A673 (cell line): ENCODE measurements around the gene TM4SF1. TPM values are rescaled to one million over a fixed set of nuclear protein-coding genes. Genes with fewer than 3 reads are reported as not detected.

ENCODE experiments used
- BruUV-seq: library from RNA; stranded (reverse); fragments of 400-500 nt; replicated peaks from 2 replicates; lab custom pipeline; 2021; lab: Mats Ljungman, UMichigan
- CTCF ChIA-PET: fragments of 300-600 bp; sonication (Branson Sonifier 250); formaldehyde crosslinking; loops from one replicate; lab custom pipeline; 2022; ENCODE audit warnings: antibody characterized with exemption; lab: Charles Lee
- POLR2A ChIA-PET: fragments of 300-600 bp; sonication (Branson Sonifier 250); formaldehyde crosslinking; loops from one replicate; lab custom pipeline; 2022; ENCODE audit warnings: antibody characterized with exemption; ENCODE audit not compliant: low non-redundant PET; lab: Charles Lee
- DNase-seq: peaks from one replicate; pipeline ENCODE4 v3.0.0-alpha.2; 2015; ENCODE audit warnings: low spot score
- H3K27ac ChIP-seq: fragments of 200-600 bp; sonication (generic); 2 replicates; pipeline ENCODE4 v1.5.1; 2016; ENCODE audit warnings: mixed run types, low read depth, mild to moderate bottlenecking, mixed read lengths, antibody characterized with exemption, low read length; ENCODE audit not compliant: poor library complexity, severe bottlenecking
- H3K27me3 ChIP-seq: fragments of 200-600 bp; sonication (generic); replicated peaks from 2 replicates; pipeline ENCODE4 v1.6.1; 2017; ENCODE audit warnings: mixed run types, low read depth, mild to moderate bottlenecking, mixed read lengths, antibody characterized with exemption, low read length; ENCODE audit not compliant: insufficient read depth, poor library complexity
- H3K36me3 ChIP-seq: fragments of 200-600 bp; sonication (generic); 2 replicates; pipeline ENCODE4 v1.6.1; 2016; ENCODE audit warnings: mixed run types, mild to moderate bottlenecking, mixed read lengths, antibody characterized with exemption, low read length; ENCODE audit not compliant: insufficient read depth, poor library complexity, severe bottlenecking
- H3K4me1 ChIP-seq: fragments of 200-600 bp; sonication (generic); 2 replicates; pipeline ENCODE4 v1.6.1; 2017; ENCODE audit warnings: mixed run types, mild to moderate bottlenecking, mixed read lengths, antibody characterized with exemption, low read length; ENCODE audit not compliant: insufficient read depth, poor library complexity, severe bottlenecking
- H3K4me3 ChIP-seq: fragments of 200-600 bp; sonication (generic); 2 replicates; pipeline ENCODE4 v1.5.1; 2016; ENCODE audit warnings: low read depth, mixed run types, mild to moderate bottlenecking, mixed read lengths, low read length; ENCODE audit not compliant: poor library complexity, severe bottlenecking
- H3K9me3 ChIP-seq: fragments of 200-600 bp; sonication (generic); 2 replicates; pipeline ENCODE4 v1.6.1; 2016; ENCODE audit warnings: mixed run types, low read depth, mild to moderate bottlenecking, mixed read lengths, antibody characterized with exemption, low read length; ENCODE audit not compliant: poor library complexity, severe bottlenecking
- EZH2 ChIP-seq: fragments of 200-600 bp; sonication (generic); IDR thresholded peaks from 2 replicates; pipeline ENCODE4 v1.6.1; 2017; ENCODE audit warnings: borderline replicate concordance, low read depth, mild to moderate bottlenecking, mixed read lengths, antibody characterized with exemption, low read length; ENCODE audit not compliant: poor library complexity, severe bottlenecking
- intact Hi-C: fragments of 100-400 bp; cut with micrococcal nuclease; formaldehyde crosslinking; loops from one replicate; pipeline ENCODE4 v1.10.0; 2022; ENCODE audit not compliant: unreplicated experiment
- total RNA-seq: library from RNA; stranded (reverse); gene quantifications from 2 replicates; pipeline ENCODE4 v1.2.3, GENCODE V29; 2021
- TF ChIP-seq, protein P1 (sequence below): fragments of 300-800, 200-600 bp; sonication (generic); conservative IDR thresholded peaks from 2 replicates; pipeline ENCODE4 v1.5.1; 2017; ENCODE audit warnings: low read depth, mild to moderate bottlenecking, antibody characterized with exemption, low read length, moderate library complexity, mixed read lengths

The TM4SF1 gene
- total RNA-seq, 1 experiment from 2014 or later = 0.28 TPM

DNA sequence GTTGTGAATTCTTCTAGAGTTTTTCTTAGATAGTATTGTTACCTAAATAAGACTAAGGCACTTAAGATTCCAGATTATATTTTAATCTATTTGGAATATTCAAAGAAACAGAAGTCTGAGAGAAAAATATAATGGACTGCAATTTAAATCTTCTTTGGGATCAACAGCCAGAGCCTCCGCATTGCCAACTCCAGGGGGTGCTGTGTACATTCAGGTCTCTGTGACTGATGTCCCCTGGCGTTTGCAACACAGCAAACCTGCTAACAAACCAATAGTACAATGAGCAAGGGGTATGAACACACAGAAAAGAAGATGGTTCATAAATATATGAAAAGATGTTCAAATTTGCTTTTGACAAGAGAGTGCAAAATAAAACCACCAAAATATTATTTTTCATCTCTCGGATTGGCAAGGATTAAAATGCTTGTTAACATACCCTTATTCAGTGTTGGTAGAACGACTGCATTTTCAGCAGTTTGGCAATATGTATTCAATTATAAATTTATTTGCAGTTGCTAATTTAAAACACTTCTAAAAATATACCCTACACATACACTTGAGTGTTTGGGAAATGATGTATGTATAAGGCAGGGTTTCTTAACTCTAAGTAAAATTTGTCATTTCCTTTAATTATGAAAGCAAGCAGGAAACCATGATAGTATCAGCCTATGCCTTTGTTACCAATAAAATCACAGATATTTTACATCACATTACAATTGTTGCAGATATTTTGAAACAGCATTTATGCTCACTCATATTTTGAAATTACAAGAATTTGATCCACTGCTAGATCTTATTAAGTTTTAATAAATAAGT is 16.1 kb upstream of the TM4SF1 start:
- Histone ChIP-seq H3K9me3 (no peaks in the 10 kb centered on the region), H3K4me1 (peaks cover 5% of the 10 kb centered on the region), H3K27me3 (no peaks in the 10 kb centered on the region), H3K4me3 (no peak overlapping the region), H3K36me3 (no peaks in the 10 kb centered on the region), H3K27ac (no peak overlapping the region)
- intact Hi-C loops = loop anchor here (2.0 kb wide), 1 partner anchor 87 kb away; no protein-coding TSS in a partner anchor
- DNase-seq = peak; percentile 82
- ChIA-PET POLR2A (no interaction called here), CTCF (no interaction called here)
- TF ChIP-seq, protein P1, sequence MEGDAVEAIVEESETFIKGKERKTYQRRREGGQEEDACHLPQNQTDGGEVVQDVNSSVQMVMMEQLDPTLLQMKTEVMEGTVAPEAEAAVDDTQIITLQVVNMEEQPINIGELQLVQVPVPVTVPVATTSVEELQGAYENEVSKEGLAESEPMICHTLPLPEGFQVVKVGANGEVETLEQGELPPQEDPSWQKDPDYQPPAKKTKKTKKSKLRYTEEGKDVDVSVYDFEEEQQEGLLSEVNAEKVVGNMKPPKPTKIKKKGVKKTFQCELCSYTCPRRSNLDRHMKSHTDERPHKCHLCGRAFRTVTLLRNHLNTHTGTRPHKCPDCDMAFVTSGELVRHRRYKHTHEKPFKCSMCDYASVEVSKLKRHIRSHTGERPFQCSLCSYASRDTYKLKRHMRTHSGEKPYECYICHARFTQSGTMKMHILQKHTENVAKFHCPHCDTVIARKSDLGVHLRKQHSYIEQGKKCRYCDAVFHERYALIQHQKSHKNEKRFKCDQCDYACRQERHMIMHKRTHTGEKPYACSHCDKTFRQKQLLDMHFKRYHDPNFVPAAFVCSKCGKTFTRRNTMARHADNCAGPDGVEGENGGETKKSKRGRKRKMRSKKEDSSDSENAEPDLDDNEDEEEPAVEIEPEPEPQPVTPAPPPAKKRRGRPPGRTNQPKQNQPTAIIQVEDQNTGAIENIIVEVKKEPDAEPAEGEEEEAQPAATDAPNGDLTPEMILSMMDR = peak; percentile 92
- TF ChIP-seq EZH2 = no peak
- no TSS peak for BruUV-seq

DNA sequence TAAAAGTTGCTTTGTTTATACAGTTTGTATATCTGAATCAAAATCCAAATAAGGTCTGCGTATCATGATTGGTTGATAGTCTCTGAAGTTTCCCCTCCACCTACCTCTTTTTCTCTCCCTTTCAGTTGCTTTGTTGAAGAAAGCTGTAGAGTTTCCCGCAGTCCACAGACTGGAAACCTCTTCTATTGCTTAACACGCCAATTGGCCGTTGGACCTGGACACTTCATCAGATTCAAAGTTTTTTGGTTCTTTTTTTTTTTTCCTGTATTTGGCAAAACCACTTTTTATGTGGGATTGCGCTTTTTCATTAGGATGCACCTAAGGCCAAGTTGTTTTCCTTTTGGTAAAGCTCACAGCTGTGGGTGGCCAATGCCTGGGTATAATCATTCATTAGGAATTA is 14.5 kb upstream of the TM4SF1 start:
- DNase-seq = no peak
- no peak overlapping the region for H3K4me3 ChIP-seq
- H3K27me3 ChIP-seq = no peaks in the 10 kb centered on the region
- TF ChIP-seq EZH2 = no peak
- TF ChIP-seq, protein P1 = no peak
- H3K36me3 ChIP-seq = no peaks in the 10 kb centered on the region
- H3K9me3 ChIP-seq = no peaks in the 10 kb centered on the region
- no TSS peak for BruUV-seq
- POLR2A ChIA-PET = no interaction called here
- CTCF ChIA-PET = no interaction called here
- peaks cover 5% of the 10 kb centered on the region for H3K4me1 ChIP-seq
- H3K27ac ChIP-seq = no peak overlapping the region
- intact Hi-C loops = loop anchor here (2.0 kb wide), 1 partner anchor 89 kb away; no protein-coding TSS in a partner anchor

DNA sequence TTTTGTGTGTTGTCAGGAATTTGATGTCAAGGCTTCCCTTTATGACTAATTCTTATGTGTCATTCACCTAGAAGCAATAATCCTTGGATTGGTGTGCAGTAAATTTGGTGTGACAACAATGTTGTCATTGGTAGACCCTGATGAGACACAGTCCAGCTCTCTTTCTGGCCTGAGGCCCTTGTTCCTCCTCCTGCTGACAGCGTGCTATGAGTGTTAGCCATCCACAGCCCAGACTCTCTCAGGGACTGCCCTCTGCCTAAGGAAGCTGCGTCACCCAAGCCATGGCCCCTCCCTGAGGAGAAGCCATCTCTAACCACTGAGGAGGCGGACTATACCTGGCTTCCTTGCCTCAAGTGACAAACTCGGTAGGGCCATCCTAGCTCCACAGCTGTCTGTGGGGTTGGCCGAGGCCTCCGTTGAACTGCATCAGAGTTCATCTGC is 13.3 kb upstream of the TM4SF1 start:
- no TSS peak for BruUV-seq
- no peak for DNase-seq
- peaks cover 5% of the 10 kb centered on the region for H3K4me1 ChIP-seq
- no peak for TF ChIP-seq EZH2
- POLR2A ChIA-PET = no interaction called here
- no peak overlapping the region for H3K27ac ChIP-seq
- no peak overlapping the region for H3K4me3 ChIP-seq
- H3K27me3 ChIP-seq = no peaks in the 10 kb centered on the region
- intact Hi-C loops = no loop called here
- no peaks in the 10 kb centered on the region for H3K9me3 ChIP-seq
- CTCF ChIA-PET = no interaction called here
- no peaks in the 10 kb centered on the region for H3K36me3 ChIP-seq
